Ovary (tissue), 9 donors: ENCODE measurements around the gene TBCD. TPM values are rescaled to one million over a fixed set of nuclear protein-coding genes. Genes with fewer than 3 reads are reported as not detected.

Source experiments
- DNase-seq, 5 donors: peaks; one replicate each; pipeline ENCODE4 v3.0.0-alpha.2; 2019 to 2020
- H3K27ac ChIP-seq, 2 donors: fragments of 200-600 bp; one replicate each; pipeline versions ENCODE4 v1.5.1 to v1.8.0; 2019 to 2022
- H3K27me3 ChIP-seq: fragments of 200-600 bp; one replicate; pipeline ENCODE4 v1.8.0; 2022
- H3K36me3 ChIP-seq: fragments of 200-600 bp; sonication (generic); one replicate; pipeline ENCODE4 v1.5.1; 2019
- H3K4me1 ChIP-seq: one replicate; pipeline ENCODE4 v1.8.1; 2013; ENCODE audit warnings: mild to moderate bottlenecking, moderate library complexity; ENCODE audit not compliant: insufficient read depth
- H3K4me3 ChIP-seq: fragments of 200-600 bp; sonication (generic); one replicate; pipeline ENCODE4 v1.5.1; 2017
- H3K9me3 ChIP-seq, 2 donors: fragments of 200-600 bp in 1 of 2; sonication (generic) in 1 of 2; one replicate each; pipeline versions ENCODE4 v1.5.1 to v1.8.1; 2013 to 2019; ENCODE audit warnings: mild to moderate bottlenecking in 1 of 2, moderate library complexity in 1 of 2
- CTCF ChIP-seq, 3 donors: fragments of 450-650 bp in 2 of 3; fragments of 200-600 bp in 1 of 3; IDR thresholded peaks; one replicate each; pipeline versions ENCODE4 v1.5.1 to v1.8.0; 2016 to 2022; ENCODE audit warnings: antibody characterized with exemption in 3 of 3, mild to moderate bottlenecking in 1 of 3
- EP300 ChIP-seq: sonication (generic); formaldehyde crosslinking; IDR thresholded peaks from one replicate; pipeline ENCODE4 v1.6.1; 2017; ENCODE audit warnings: antibody characterized with exemption
- POLR2A ChIP-seq: fragments of 450-650 bp; IDR thresholded peaks from one replicate; pipeline ENCODE4 v1.6.1; 2017; ENCODE audit warnings: antibody characterized with exemption, mild to moderate bottlenecking, moderate library complexity
- WGBS, 3 donors: extraction: QIAGEN DNeasy Blood & Tissue Kit in 1 of 3; methylation state at CpG; one replicate each; pipeline versions ENCODE4 v1.1.5 to v1.1.7; 2013 to 2017; 5-methylcytosine and 5-hydroxymethylcytosine counted together
- intact Hi-C, 4 donors: fragments of 100-400 bp; cut with DNase I; formaldehyde crosslinking; loops; one replicate each; pipeline versions ENCODE4 v1.11.0 to v1.15.1; 2022 to 2023
- polyA plus RNA-seq, 2 donors: library from polyadenylated mRNA; stranded (reverse); fragments of 200-250 nt in 1 of 2; fragments of 350-450 nt in 1 of 2; fragmentation: Illumina TruSeq in 1 of 2; extraction: RNeasy Lipid Tissue Mini Kit (QIAGEN cat#74804) in 1 of 2; gene quantifications; one replicate each; pipeline ENCODE4 v1.2.3, GENCODE V29; 2013 to 2014
- total RNA-seq, 7 donors: library from RNA; depleted of rRNA in 2 of 7; stranded (reverse); fragments of >200 nt in 2 of 7; fragmentation: NEBNext Ultra II Directional in 3 of 7; extraction: Animal tissue kit (Norgen Biotek cat#: 25700) in 3 of 7; gene quantifications; one replicate each; pipeline versions ENCODE4 v1.1.0 to v1.2.4, GENCODE V29; 2016 to 2023
- donor health status: DM: no; HTN: no; CAD: no; lungs with moderate emphysema.
- donor health status: DM: no; HTN: no; CAD: no.
- donor health status: Bipolar disorder and iron deficiency.
- donor health status: DM: yes; HTN: yes; CAD: no.
- donor health status: DM: no; HTN: no; CAD: no.
- donor health status: DM: yes; HTN: yes; CAD: no.

Gene TBCD
- total and polyA plus RNA-seq, 9 donors: 29.2 to 88.3 (median 59.2) TPM

DNA sequence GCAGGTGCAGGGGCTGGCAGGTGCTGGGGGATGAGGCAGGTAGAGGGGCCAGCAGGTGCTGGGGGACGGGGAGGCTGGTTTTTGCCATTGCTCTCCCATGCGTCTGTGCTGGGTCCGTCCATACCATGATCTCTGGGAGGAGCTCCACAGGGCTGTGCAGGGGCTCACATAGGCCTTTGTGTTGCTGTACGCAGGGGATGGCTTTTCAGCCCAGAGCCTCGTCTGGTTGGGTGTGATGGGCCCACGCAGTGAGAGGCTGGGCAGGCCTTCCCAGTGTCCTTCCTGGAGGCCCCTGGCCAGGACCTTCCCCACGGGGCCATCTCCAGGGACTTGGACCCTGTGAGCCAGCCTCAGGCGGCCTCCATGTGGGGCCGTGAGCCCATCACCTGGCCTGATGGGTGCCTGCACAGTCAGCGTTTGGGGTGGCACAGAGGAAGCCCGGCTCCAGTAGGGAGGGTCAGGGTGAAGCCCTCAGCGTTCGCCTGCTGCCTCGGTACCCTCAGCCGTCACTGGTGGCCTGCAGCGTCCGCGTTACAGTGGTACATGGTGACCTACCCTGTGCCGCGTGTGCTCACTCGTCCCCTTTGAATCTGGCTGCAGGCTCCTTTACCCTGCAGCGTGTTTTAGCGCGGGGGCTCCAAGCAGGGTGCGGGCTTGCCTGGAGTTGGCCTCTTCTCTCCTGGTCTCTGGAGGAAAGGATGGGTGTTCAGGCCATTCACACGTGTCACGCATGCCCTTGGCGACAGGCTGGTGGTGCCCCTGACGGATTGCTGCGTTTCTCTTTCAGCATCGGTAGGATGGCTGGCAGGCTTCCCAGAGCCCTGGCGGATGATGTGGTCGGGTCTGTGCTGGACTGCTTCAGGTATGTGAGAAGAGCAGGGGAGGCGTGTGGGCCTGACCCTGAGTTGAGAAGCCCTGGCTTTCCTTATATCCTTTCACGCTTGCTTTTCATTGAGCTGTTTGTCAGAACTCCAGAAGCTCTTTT lies 57.3 kb downstream of the TBCD start:
- H3K36me3 ChIP-seq: no peaks in the 10 kb centered on the region
- WGBS, 3 donors: 72 to 80% (median 78%) methylated on average over 32 to 35 of the region's 35 CpGs
- peak in 3 of 5 donors; percentile 38 to 65 (median 58) for DNase-seq
- intact Hi-C loops: no loop called here
- TF ChIP-seq EP300 (no peak), POLR2A (no peak), CTCF (IDR thresholded peaks at IDR 0.05) (no peak)
- H3K27me3 ChIP-seq: no peaks in the 10 kb centered on the region
- no peak overlapping the region for H3K27ac ChIP-seq
- no peaks in the 10 kb centered on the region for H3K9me3 ChIP-seq
- H3K4me1 ChIP-seq: peaks cover 8% of the 10 kb centered on the region
- no peak overlapping the region for H3K4me3 ChIP-seq

- Histone ChIP-seq H3K4me3 (no peak overlapping the region), H3K9me3 (no peaks in the 10 kb centered on the region), H3K27ac (no peak overlapping the region), H3K4me1 (no peaks in the 10 kb centered on the region), H3K36me3 (no peaks in the 10 kb centered on the region), H3K27me3 (no peaks in the 10 kb centered on the region)
- intact Hi-C loops: no loop called here
- WGBS, 3 donors: 93 to 94% (median 94%) methylated on average over 22 of the region's 22 CpGs
- TF ChIP-seq POLR2A: no peak
- no peak for DNase-seq
These were observed 59.0 kb downstream of the TBCD start for GRCh38 chr17:82810644-82811430.

- WGBS, 3 donors: 86 to 95% (median 89%) methylated on average over 15 of the region's 15 CpGs
- H3K4me1 ChIP-seq: no peaks in the 10 kb centered on the region
These were observed 60.2 kb downstream of the TBCD start for GRCh38 chr17:82812058-82812457.

DNA sequence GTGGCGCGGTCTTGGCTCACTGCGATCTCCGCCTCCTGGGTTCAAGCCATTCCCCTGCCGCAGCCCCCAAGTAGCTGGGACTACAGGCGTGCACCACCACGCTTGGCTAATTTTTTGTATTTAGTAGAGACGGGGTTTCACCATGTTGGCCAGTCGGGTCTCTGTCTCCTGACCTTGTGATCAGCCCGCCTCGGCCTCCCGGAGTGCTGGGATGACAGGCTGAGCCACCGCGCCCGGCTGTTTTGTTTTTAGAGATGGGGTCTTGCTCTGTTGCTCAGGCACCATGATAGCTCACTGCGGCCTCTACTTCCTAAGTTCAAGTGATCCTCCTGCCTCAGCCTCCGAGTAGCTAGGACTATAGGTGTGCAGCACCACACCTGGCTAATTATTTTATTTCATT lies 60.7 kb downstream of the TBCD start:
- intact Hi-C loops: no loop called here
- no peaks in the 10 kb centered on the region for H3K36me3 ChIP-seq
- DNase-seq: peak in 1 of 5 donors; percentile 6
- H3K4me3 ChIP-seq: no peak overlapping the region
- H3K27me3 ChIP-seq: no peaks in the 10 kb centered on the region
- no peaks in the 10 kb centered on the region for H3K9me3 ChIP-seq
- TF ChIP-seq POLR2A (no peak), CTCF (IDR thresholded peaks at IDR 0.05) (no peak), EP300 (no peak)
- 95 to 97% (median 96%) methylated on average over 17 of the region's 17 CpGs for WGBS, 3 donors
- H3K4me1 ChIP-seq: no peaks in the 10 kb centered on the region
- no peak overlapping the region for H3K27ac ChIP-seq

More at GRCh38 chr17:82812058-82812457, 60.2 kb downstream of the TBCD start:
- Histone ChIP-seq H3K27ac (no peak overlapping the region), H3K4me3 (no peak overlapping the region), H3K9me3 (no peaks in the 10 kb centered on the region), H3K27me3 (no peaks in the 10 kb centered on the region), H3K36me3 (no peaks in the 10 kb centered on the region)
- peak in 1 of 5 donors; percentile 12 for DNase-seq
- TF ChIP-seq POLR2A (no peak), CTCF (IDR thresholded peaks at IDR 0.05) (no peak), EP300 (no peak)
- intact Hi-C loops: no loop called here
